Right ventricle myocardium inferior (tissue), 1 donor: ENCODE results near the gene FMO1. TPM values are rescaled to one million over a fixed set of nuclear protein-coding genes. Genes with fewer than 3 reads are reported as not detected.

ENCODE experiments used
- ATAC-seq: fragments of 200-7000 bp; cut with Tn5 transposase; one replicate; pipeline ENCODE4 v1.9.1; 2020; ENCODE audit warnings: mild to moderate bottlenecking, moderate library complexity
- DNase-seq: peaks from one replicate; pipeline ENCODE4 v3.0.0; 2021; ENCODE audit errors: missing footprints
- intact Hi-C: fragments of 100-400 bp; cut with DNase I; formaldehyde crosslinking; loops from one replicate; pipeline ENCODE4 v1.11.0; 2022
- total RNA-seq: library from RNA; stranded (reverse); fragmentation: NEBNext Ultra II Directional; extraction: Animal tissue kit (Norgen Biotek cat#: 25700); gene quantifications from one replicate; pipeline ENCODE4 v1.2.1, GENCODE V29; 2021
- donor health status: DM: no; HTN: yes; CAD: no; lungs with severe emphysema.

FMO1 gene
- total RNA-seq, 1 donor from 2014 or later: 0.35 TPM

DNA sequence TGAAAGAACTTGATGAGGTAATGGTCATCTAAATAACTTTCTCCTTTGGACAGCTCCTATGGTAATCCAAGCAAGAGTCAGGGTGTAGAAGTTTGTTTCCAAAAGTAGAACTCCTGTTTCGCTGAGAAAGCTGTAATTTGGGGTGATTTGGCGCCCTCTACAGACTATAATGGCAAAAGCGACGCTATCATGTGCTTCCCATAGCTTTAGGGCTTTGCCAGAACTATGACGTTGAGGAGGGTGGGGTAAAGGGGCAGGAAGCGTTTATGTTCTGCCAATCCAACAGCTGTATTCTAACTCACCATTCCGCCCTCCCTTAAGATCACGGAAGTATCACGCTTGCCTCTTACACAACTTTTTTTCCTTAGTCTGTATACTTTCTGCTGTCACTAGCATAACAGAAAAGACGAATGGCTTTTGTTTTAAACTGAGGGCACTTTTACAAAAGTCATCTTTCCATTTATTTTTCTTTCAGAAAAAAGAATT is 65.6 kb downstream of the FMO1 start, which contains the start of gene FMO4:
Gene FMO4, plus strand, starts transcription at position 349 of the 486 bp plus-strand sequence. CDS start 5,643 bp downstream, outside the sequence.
- DNase-seq: peak; percentile 68
- intact Hi-C loops: loop anchor here (1.0 to 5.0 kb wide), 2 partner anchors 69 to 232 kb away; no protein-coding TSS in a partner anchor
- ATAC-seq: peak; percentile 100

GRCh38 chr1:171329251-171329650 is 81.0 kb downstream of the FMO1 start:
- DNase-seq: no peak
- intact Hi-C loops: no loop called here
- no peak for ATAC-seq

- DNase-seq (no peak), ATAC-seq (no peak)
- intact Hi-C loops: no loop called here
Observed at GRCh38 chr1:171334024-171334640, 85.8 kb downstream of the FMO1 start.

Other genes starting within 250 kb of the FMO1 start
- gene FMO3, start 157.6 kb upstream of the FMO1 start, total RNA-seq: 1.3 TPM
- gene FMO2, start 63.2 kb upstream of the FMO1 start, total RNA-seq: 59.4 TPM
- gene FMO4, start 65.7 kb downstream of the FMO1 start, total RNA-seq: 2.7 TPM
- 45.7 TPM for gene PRRC2C, start 237.0 kb downstream of the FMO1 start, total RNA-seq